Neural progenitor cell (in vitro differentiated cells): ENCODE data around the gene DCC.

Experiments used
- EZH2 ChIP-seq: fragments of 200-600 bp; sonication (generic); IDR thresholded peaks from 2 replicates; pipeline ENCODE4 v1.6.1; 2017; ENCODE audit warnings: antibody characterized with exemption, mild to moderate bottlenecking, moderate library complexity
- EZH2phosphoT487 ChIP-seq: fragments of 200-600 bp; sonication (generic); IDR thresholded peaks from 2 replicates; pipeline ENCODE4 v1.6.1; 2017; ENCODE audit warnings: antibody characterized with exemption
- TF ChIP-seq, protein P1 (sequence below): fragments of 200-600 bp; sonication (generic); IDR thresholded peaks from 2 replicates; pipeline ENCODE4 v1.5.1; 2017; ENCODE audit warnings: antibody characterized with exemption, mild to moderate bottlenecking

GRCh38 chr18:53153800-53154199 is 813.8 kb downstream of the DCC start:
- TF ChIP-seq, protein P1, sequence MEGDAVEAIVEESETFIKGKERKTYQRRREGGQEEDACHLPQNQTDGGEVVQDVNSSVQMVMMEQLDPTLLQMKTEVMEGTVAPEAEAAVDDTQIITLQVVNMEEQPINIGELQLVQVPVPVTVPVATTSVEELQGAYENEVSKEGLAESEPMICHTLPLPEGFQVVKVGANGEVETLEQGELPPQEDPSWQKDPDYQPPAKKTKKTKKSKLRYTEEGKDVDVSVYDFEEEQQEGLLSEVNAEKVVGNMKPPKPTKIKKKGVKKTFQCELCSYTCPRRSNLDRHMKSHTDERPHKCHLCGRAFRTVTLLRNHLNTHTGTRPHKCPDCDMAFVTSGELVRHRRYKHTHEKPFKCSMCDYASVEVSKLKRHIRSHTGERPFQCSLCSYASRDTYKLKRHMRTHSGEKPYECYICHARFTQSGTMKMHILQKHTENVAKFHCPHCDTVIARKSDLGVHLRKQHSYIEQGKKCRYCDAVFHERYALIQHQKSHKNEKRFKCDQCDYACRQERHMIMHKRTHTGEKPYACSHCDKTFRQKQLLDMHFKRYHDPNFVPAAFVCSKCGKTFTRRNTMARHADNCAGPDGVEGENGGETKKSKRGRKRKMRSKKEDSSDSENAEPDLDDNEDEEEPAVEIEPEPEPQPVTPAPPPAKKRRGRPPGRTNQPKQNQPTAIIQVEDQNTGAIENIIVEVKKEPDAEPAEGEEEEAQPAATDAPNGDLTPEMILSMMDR, result no peak
- TF ChIP-seq EZH2, result no peak
- TF ChIP-seq EZH2phosphoT487, result no peak
